ENCODE results near the gene SAE1. TPM values are rescaled to one million over a fixed set of nuclear protein-coding genes. Genes with fewer than 3 reads are reported as not detected.

SAE1 gene
- total and polyA plus RNA-seq, 8 donors = 16.2 to 373 (median 43.5) TPM

GRCh38 chr19:47231215-47232054 is 100.8 kb downstream of the SAE1 start:
- intact Hi-C loops (cut with DNase I; ENCODE audit: low total_unique reads) = no loop called here
- TF ChIP-seq, protein P1, sequence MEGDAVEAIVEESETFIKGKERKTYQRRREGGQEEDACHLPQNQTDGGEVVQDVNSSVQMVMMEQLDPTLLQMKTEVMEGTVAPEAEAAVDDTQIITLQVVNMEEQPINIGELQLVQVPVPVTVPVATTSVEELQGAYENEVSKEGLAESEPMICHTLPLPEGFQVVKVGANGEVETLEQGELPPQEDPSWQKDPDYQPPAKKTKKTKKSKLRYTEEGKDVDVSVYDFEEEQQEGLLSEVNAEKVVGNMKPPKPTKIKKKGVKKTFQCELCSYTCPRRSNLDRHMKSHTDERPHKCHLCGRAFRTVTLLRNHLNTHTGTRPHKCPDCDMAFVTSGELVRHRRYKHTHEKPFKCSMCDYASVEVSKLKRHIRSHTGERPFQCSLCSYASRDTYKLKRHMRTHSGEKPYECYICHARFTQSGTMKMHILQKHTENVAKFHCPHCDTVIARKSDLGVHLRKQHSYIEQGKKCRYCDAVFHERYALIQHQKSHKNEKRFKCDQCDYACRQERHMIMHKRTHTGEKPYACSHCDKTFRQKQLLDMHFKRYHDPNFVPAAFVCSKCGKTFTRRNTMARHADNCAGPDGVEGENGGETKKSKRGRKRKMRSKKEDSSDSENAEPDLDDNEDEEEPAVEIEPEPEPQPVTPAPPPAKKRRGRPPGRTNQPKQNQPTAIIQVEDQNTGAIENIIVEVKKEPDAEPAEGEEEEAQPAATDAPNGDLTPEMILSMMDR (IDR thresholded peaks at IDR 0.05) = no peak
- TF ChIP-seq POLR2AphosphoS5 (IDR thresholded peaks at IDR 0.05) = peak; percentile 13 to 62 (median 21)
- H3K27me3 ChIP-seq = no peaks in the 10 kb centered on the region
- H3K9me3 ChIP-seq = no peaks in the 10 kb centered on the region
- H3K4me3 ChIP-seq = peak overlapping the region; percentile 74 to 99 (median 97)
- peak; percentile 93 to 95 for DNase-seq
- H3K4me1 ChIP-seq = peaks cover 48 to 64% (median 52%) of the 10 kb centered on the region in 4 donors
- no peaks in the 10 kb centered on the region for H3K36me3 ChIP-seq
- WGBS, 5 donors = 2 to 23% (median 7%) methylated on average over 3 to 51 of the region's 51 CpGs
- H3K27ac ChIP-seq = peak overlapping the region; percentile 83 to 99 (median 91)

DNA sequence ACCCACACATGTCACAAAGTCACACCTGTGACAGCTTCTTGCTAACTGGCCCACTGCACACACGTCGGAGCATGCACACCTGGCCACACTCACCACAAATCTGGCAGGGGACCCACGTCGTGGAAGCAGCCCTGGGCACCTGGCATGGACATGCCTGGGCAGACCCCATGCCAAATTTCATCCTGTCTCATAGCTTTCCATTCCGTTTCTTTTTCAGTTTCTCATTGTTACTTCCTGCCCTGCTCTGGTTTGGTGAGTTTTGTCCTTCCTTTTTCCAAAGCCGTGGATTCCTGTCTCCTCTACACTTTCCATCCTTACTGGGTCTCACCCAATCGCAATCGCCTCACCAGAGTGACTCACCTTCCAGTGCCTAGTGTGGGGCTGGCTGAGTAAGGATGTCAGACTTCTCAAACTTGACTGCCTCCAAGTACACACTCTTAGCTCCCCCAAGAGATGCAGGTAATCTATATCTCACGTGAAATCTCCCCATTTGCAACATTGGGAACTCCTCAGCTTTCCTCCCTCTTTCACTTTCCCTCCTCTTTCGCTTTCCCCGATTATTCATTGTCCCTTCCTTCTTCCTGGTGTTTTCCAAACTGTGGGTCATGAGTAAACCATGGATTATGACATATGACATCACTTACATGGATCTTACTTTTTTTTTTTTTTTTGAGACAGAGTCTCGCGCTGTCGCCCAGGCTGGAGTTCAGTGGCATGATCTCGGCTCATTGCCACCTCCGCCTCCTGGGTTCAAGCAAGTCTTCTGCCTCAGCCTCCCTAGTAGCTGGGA is 102.0 kb downstream of the SAE1 start:
- WGBS, 5 donors = 35 to 42% (median 38%) methylated on average over 16 of the region's 16 CpGs
- DNase-seq = no peak
- H3K27ac ChIP-seq = peak overlapping the region; percentile 29 to 99 (median 91)
- TF ChIP-seq EP300 (IDR thresholded peaks at IDR 0.05) (no peak), POLR2AphosphoS5 (IDR thresholded peaks at IDR 0.05) (peak in 2 of 3 donors; percentile 8 to 22), POLR2A (IDR thresholded peaks at IDR 0.05) (no peak)
- TF ChIP-seq, protein P1 (IDR thresholded peaks at IDR 0.05) = no peak
- H3K4me1 ChIP-seq = peaks cover 36 to 52% (median 41%) of the 10 kb centered on the region in 4 donors
- intact Hi-C loops (cut with DNase I; ENCODE audit: low total_unique reads) = no loop called here
- H3K27me3 ChIP-seq = no peaks in the 10 kb centered on the region
- H3K36me3 ChIP-seq = no peaks in the 10 kb centered on the region
- no peaks in the 10 kb centered on the region for H3K9me3 ChIP-seq
- peak overlapping the region in 2 of 4 donors; percentile 74 to 99 for H3K4me3 ChIP-seq

- intact Hi-C loops (cut with DNase I; ENCODE audit: low total_unique reads) = no loop called here
- Histone ChIP-seq H3K4me1 (peaks cover 34 to 41% (median 39%) of the 10 kb centered on the region in 4 donors), H3K9me3 (no peaks in the 10 kb centered on the region), H3K36me3 (no peaks in the 10 kb centered on the region), H3K27me3 (peaks cover 0 to 21% (median 17%) of the 10 kb centered on the region in 3 donors), H3K27ac (no peak overlapping the region), H3K4me3 (no peak overlapping the region)
- WGBS, 5 donors = 74 to 85% (median 79%) methylated on average over 12 of the region's 12 CpGs
- no peak for TF ChIP-seq POLR2A (IDR thresholded peaks at IDR 0.05)
- TF ChIP-seq, protein P1 (IDR thresholded peaks at IDR 0.05) = no peak
- no peak for TF ChIP-seq EP300 (IDR thresholded peaks at IDR 0.05)
- no peak for TF ChIP-seq POLR2AphosphoS5 (IDR thresholded peaks at IDR 0.05)
- DNase-seq = no peak
Observed at GRCh38 chr19:47236072-47236675, 105.5 kb downstream of the SAE1 start.

- no peak for DNase-seq
- peaks cover 0 to 32% (median 17%) of the 10 kb centered on the region in 3 donors for H3K27me3 ChIP-seq
- 8 to 21% (median 14%) methylated on average over 8 to 16 of the region's 16 CpGs for WGBS, 5 donors
- no peaks in the 10 kb centered on the region for H3K36me3 ChIP-seq
- intact Hi-C loops (cut with DNase I; ENCODE audit: low total_unique reads) = no loop called here
- H3K9me3 ChIP-seq = no peaks in the 10 kb centered on the region
- H3K4me3 ChIP-seq = peak overlapping the region; percentile 36 to 39 (median 36)
- TF ChIP-seq, protein P1 (IDR thresholded peaks at IDR 0.05) = no peak
- TF ChIP-seq POLR2AphosphoS5 (IDR thresholded peaks at IDR 0.05) (no peak), POLR2A (IDR thresholded peaks at IDR 0.05) (no peak), EP300 (IDR thresholded peaks at IDR 0.05) (no peak)
- H3K27ac ChIP-seq = peak overlapping the region in 2 of 5 donors; percentile 3 to 58
- H3K4me1 ChIP-seq = peaks cover 38 to 46% (median 45%) of the 10 kb centered on the region in 4 donors
Observed at GRCh38 chr19:47239152-47239551, 108.5 kb downstream of the SAE1 start.

All from stomach (tissue), 9 donors.